Vagina (tissue), 2 donors: ENCODE results near the gene SRPX2.

Experiments used
- POLR2A ChIP-seq, 2 donors: fragments of 450-650 bp; IDR thresholded peaks; one replicate each; pipeline ENCODE4 v1.6.1; 2017; ENCODE audit warnings: antibody characterized with exemption in 2 of 2, mild to moderate bottlenecking in 2 of 2, moderate library complexity in 2 of 2
- TF ChIP-seq, protein P1 (sequence below), 3 experiments: fragments of 450-650 bp in 2 of 3; fragments of 200-600 bp in 1 of 3; sonication (generic) in 1 of 3; IDR thresholded peaks; one replicate each; pipeline ENCODE4 v1.5.1; 2017 to 2019; ENCODE audit warnings: antibody characterized with exemption in 3 of 3, mild to moderate bottlenecking in 2 of 3, moderate library complexity in 2 of 3

DNA sequence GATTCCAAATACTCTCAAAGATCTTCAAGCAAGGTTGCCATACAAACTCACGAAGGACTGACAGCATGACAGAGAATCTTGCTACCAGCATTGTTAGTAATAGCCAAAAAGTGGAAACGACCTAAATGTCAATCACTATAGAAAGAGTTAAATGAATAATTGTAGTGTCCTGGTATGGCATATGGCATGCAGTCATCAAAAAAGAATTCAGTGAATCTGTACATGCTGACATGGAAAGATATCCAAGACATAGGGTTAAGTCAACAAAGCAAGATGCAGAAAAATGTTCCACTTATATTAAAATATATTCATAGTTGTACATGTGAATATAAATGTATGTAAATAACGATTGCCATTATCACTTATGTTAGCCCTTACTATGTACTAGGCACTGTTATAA lies 37.6 kb downstream of the SRPX2 start:
- TF ChIP-seq, protein P1, sequence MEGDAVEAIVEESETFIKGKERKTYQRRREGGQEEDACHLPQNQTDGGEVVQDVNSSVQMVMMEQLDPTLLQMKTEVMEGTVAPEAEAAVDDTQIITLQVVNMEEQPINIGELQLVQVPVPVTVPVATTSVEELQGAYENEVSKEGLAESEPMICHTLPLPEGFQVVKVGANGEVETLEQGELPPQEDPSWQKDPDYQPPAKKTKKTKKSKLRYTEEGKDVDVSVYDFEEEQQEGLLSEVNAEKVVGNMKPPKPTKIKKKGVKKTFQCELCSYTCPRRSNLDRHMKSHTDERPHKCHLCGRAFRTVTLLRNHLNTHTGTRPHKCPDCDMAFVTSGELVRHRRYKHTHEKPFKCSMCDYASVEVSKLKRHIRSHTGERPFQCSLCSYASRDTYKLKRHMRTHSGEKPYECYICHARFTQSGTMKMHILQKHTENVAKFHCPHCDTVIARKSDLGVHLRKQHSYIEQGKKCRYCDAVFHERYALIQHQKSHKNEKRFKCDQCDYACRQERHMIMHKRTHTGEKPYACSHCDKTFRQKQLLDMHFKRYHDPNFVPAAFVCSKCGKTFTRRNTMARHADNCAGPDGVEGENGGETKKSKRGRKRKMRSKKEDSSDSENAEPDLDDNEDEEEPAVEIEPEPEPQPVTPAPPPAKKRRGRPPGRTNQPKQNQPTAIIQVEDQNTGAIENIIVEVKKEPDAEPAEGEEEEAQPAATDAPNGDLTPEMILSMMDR (IDR thresholded peaks at IDR 0.05) = no peak
- no peak for TF ChIP-seq POLR2A (IDR thresholded peaks at IDR 0.05)
